ENCODE data around the gene PRAC1. TPM values are rescaled to one million over a fixed set of nuclear protein-coding genes. Genes with fewer than 3 reads are reported as not detected.

PRAC1 gene
- total RNA-seq, 1 donor from 2014 or later, result not detected

- Mint-ChIP-seq H3K27ac (no peak overlapping the region), H3K9me3 (no peaks in the 10 kb centered on the region)
Measured at GRCh38 chr17:48749621-48750553, 27.6 kb upstream of the PRAC1 start.

GRCh38 chr17:48748718-48749566, 26.6 kb upstream of the PRAC1 start:
- H3K4me3 Mint-ChIP-seq, result no peak overlapping the region
- H3K4me1 Mint-ChIP-seq (ENCODE audit: unreplicated experiment), result no peaks in the 10 kb centered on the region
- no peak for DNase-seq (ENCODE audit: extremely low spot score, unreplicated experiment)
- H3K9me3 Mint-ChIP-seq, result no peaks in the 10 kb centered on the region
- peaks cover 99% of the 10 kb centered on the region for H3K27me3 Mint-ChIP-seq
- H3K36me3 Mint-ChIP-seq, result no peaks in the 10 kb centered on the region
- TF ChIP-seq CTCF (conservative IDR thresholded peaks at IDR 0.05), result no peak
- no peak overlapping the region for H3K27ac Mint-ChIP-seq

More at GRCh38 chr17:48749621-48750553, 27.6 kb upstream of the PRAC1 start:
- no peak for TF ChIP-seq CTCF (conservative IDR thresholded peaks at IDR 0.05)
- DNase-seq (ENCODE audit: extremely low spot score, unreplicated experiment), result no peak
- no peaks in the 10 kb centered on the region for H3K4me1 Mint-ChIP-seq (ENCODE audit: unreplicated experiment)
- H3K4me3 Mint-ChIP-seq, result no peak overlapping the region
- peaks cover 99% of the 10 kb centered on the region for H3K27me3 Mint-ChIP-seq
- H3K36me3 Mint-ChIP-seq, result no peaks in the 10 kb centered on the region

- no peaks in the 10 kb centered on the region for H3K36me3 Mint-ChIP-seq
- H3K4me1 Mint-ChIP-seq (ENCODE audit: unreplicated experiment), result no peaks in the 10 kb centered on the region
- TF ChIP-seq CTCF (conservative IDR thresholded peaks at IDR 0.05), result no peak
Measured at GRCh38 chr17:48747445-48748363, 25.4 kb upstream of the PRAC1 start.

GRCh38 chr17:48746916-48747444, 24.7 kb upstream of the PRAC1 start:
- H3K27ac Mint-ChIP-seq, result no peak overlapping the region
- H3K4me1 Mint-ChIP-seq (ENCODE audit: unreplicated experiment), result no peaks in the 10 kb centered on the region
- no peaks in the 10 kb centered on the region for H3K9me3 Mint-ChIP-seq
- no peaks in the 10 kb centered on the region for H3K36me3 Mint-ChIP-seq
- no peak for DNase-seq (ENCODE audit: extremely low spot score, unreplicated experiment)
- TF ChIP-seq CTCF (conservative IDR thresholded peaks at IDR 0.05), result no peak
- peaks cover 99% of the 10 kb centered on the region for H3K27me3 Mint-ChIP-seq
- no peak overlapping the region for H3K4me3 Mint-ChIP-seq

More at GRCh38 chr17:48747445-48748363, 25.4 kb upstream of the PRAC1 start:
- Mint-ChIP-seq H3K27me3 (peaks cover 99% of the 10 kb centered on the region), H3K4me3 (no peak overlapping the region), H3K27ac (no peak overlapping the region), H3K9me3 (no peaks in the 10 kb centered on the region)
- DNase-seq (ENCODE audit: extremely low spot score, unreplicated experiment), result no peak
